HCT116 (cell line): Measurements from ENCODE around the gene TEPSIN. TPM values are rescaled to one million over a fixed set of nuclear protein-coding genes. Genes with fewer than 3 reads are reported as not detected.

Source experiments
- ATAC-seq: fragments of 200-7000 bp; cut with Tn5 transposase; 2 replicates; pipeline ENCODE4 v1.9.1; 2020; ENCODE audit warnings: mild to moderate bottlenecking, moderate library complexity
- BruUV-seq: library from RNA; stranded (reverse); fragments of 400-500 nt; replicated peaks from 2 replicates; lab custom pipeline; 2021; lab: Mats Ljungman, UMichigan
- CTCF ChIA-PET: fragments of 300-600 bp; sonication (Branson Sonifier 250); formaldehyde crosslinking; loops from one replicate; lab custom pipeline; 2021; ENCODE audit warnings: antibody characterized with exemption; lab: Charles Lee
- POLR2A ChIA-PET: fragments of 300-600, 350-600 bp; sonication (Branson Sonifier 250); formaldehyde crosslinking; loops from one replicate; lab custom pipeline; 2021; ENCODE audit warnings: antibody characterized with exemption; lab: Charles Lee
- RAD21 ChIA-PET, 2 experiments: fragments of 300-600 bp; sonication (Branson Sonifier 250); formaldehyde crosslinking; loops; one replicate each; lab custom pipeline; 2023; ENCODE audit warnings: low total read pairs in 2 of 2; ENCODE audit not compliant: uncharacterized antibody in 2 of 2, unreplicated experiment in 2 of 2, low non-redundant PET in 1 of 2; lab: Charles Lee
- DNase-seq: peaks from one replicate; pipeline ENCODE4 v3.0.0-alpha.2; 2010; ENCODE audit warnings: low read depth, low spot score
- H2AFZ ChIP-seq: fragments of 200-600 bp; shearing (Covaris generic), sonication (generic); 2 replicates; pipeline ENCODE4 v1.6.1; 2017; ENCODE audit warnings: low read depth, mixed run types, mixed read lengths, antibody characterized with exemption, low read length; ENCODE audit not compliant: poor library complexity, severe bottlenecking
- H3K27ac ChIP-seq: 2 replicates; pipeline ENCODE4 v1.5.1; 2012; ENCODE audit warnings: low read depth, low read length
- H3K27me3 ChIP-seq: fragments of 200-600 bp; sonication (generic); 2 replicates; pipeline ENCODE4 v1.6.1; 2016; ENCODE audit warnings: mixed run types, low read length, mixed read lengths; ENCODE audit not compliant: insufficient read depth
- H3K36me3 ChIP-seq, 2 experiments: fragments of 200-500 bp in 1 of 2; fragments of 200-600 bp in 1 of 2; sonication (Bioruptor generic) in 1 of 2; sonication (generic) in 1 of 2; 2 replicates each; pipeline versions ENCODE4 v1.5.1 to v1.6.1; 2014 to 2016; ENCODE audit warnings: low read length in 2 of 2, inconsistent platforms in 1 of 2, mixed read lengths in 1 of 2, mixed run types in 1 of 2; ENCODE audit not compliant: insufficient read depth in 2 of 2, control insufficient read depth in 1 of 2
- H3K4me1 ChIP-seq, 2 experiments: fragments of 200-600 bp in 1 of 2; sonication (generic) in 1 of 2; 2 replicates each; pipeline versions ENCODE4 v1.5.1 to v1.6.1; 2012 to 2017; ENCODE audit warnings: low read length in 2 of 2, inconsistent platforms in 1 of 2, mild to moderate bottlenecking in 1 of 2, mixed read lengths in 1 of 2, mixed run types in 1 of 2, moderate library complexity in 1 of 2; ENCODE audit not compliant: insufficient read depth in 2 of 2, control insufficient read depth in 1 of 2
- H3K4me2 ChIP-seq: fragments of 200-600 bp; sonication (generic); 2 replicates; pipeline ENCODE4 v1.6.1; 2017; ENCODE audit warnings: mixed run types, low read length, mixed read lengths
- H3K4me3 ChIP-seq, 2 experiments: fragments of 200-600 bp in 1 of 2; sonication (generic) in 1 of 2; replicated peaks in 1 of 2; 2 replicates each; pipeline ENCODE4 v1.5.1; 2011 to 2016; ENCODE audit warnings: low read length in 2 of 2, control low read depth in 1 of 2, low read depth in 1 of 2, mild to moderate bottlenecking in 1 of 2, mixed read lengths in 1 of 2, mixed run types in 1 of 2
- H3K79me2 ChIP-seq: fragments of 200-600 bp; sonication (generic); 2 replicates; pipeline ENCODE4 v1.6.1; 2017; ENCODE audit warnings: mild to moderate bottlenecking, mixed run types, low read length, moderate library complexity, mixed read lengths; ENCODE audit not compliant: insufficient read depth
- H3K9ac ChIP-seq: fragments of 200-600 bp; sonication (generic); 2 replicates; pipeline ENCODE4 v1.6.1; 2016; ENCODE audit warnings: low read length, mixed read lengths
- H3K9me2 ChIP-seq: fragments of 200-600 bp; sonication (generic), shearing (Covaris generic); 2 replicates; pipeline ENCODE4 v1.6.1; 2017; ENCODE audit warnings: mixed run types, mild to moderate bottlenecking, moderate library complexity; ENCODE audit not compliant: insufficient read depth
- H3K9me3 ChIP-seq, 2 experiments: fragments of 200-500 bp in 1 of 2; fragments of 200-600 bp in 1 of 2; sonication (Bioruptor generic) in 1 of 2; sonication (generic) in 1 of 2; 2 replicates each; pipeline ENCODE4 v1.6.1; 2014 to 2017; ENCODE audit warnings: low read length in 2 of 2, mixed read lengths in 2 of 2, inconsistent platforms in 1 of 2, low read depth in 1 of 2, mild to moderate bottlenecking in 1 of 2, mixed run types in 1 of 2, moderate library complexity in 1 of 2; ENCODE audit not compliant: control insufficient read depth in 1 of 2, insufficient read depth in 1 of 2
- H4K20me1 ChIP-seq: fragments of 200-600 bp; sonication (generic), shearing (Covaris generic); 2 replicates; pipeline ENCODE4 v1.6.1; 2017; ENCODE audit warnings: mixed run types, mild to moderate bottlenecking, moderate library complexity; ENCODE audit not compliant: insufficient read depth
- CEBPB ChIP-seq: IDR thresholded peaks from 2 replicates; pipeline ENCODE4 v1.6.1; 2012; ENCODE audit warnings: low read depth
- EZH2 ChIP-seq: fragments of 200-600 bp; sonication (generic); IDR thresholded peaks from 2 replicates; pipeline ENCODE4 v1.6.1; 2017; ENCODE audit warnings: antibody characterized with exemption, mixed run types
- EZH2phosphoT487 ChIP-seq: fragments of 200-600 bp; IDR thresholded peaks from 2 replicates; pipeline ENCODE4 v1.6.1; 2018; ENCODE audit warnings: antibody characterized with exemption, borderline replicate concordance
- JUND ChIP-seq: IDR thresholded peaks from 2 replicates; pipeline ENCODE4 v1.6.1; 2012
- POLR2A ChIP-seq: IDR thresholded peaks from 2 replicates; pipeline ENCODE4 v1.7.0; 2011; ENCODE audit warnings: borderline replicate concordance; ENCODE audit not compliant: insufficient read depth, insufficient read length; ENCODE audit errors: extremely low read depth
- POLR2AphosphoS5 ChIP-seq: IDR thresholded peaks from 2 replicates; pipeline ENCODE4 v1.6.1; 2011; ENCODE audit warnings: mild to moderate bottlenecking, low read depth, low read length, moderate library complexity
- RAD21 ChIP-seq: IDR thresholded peaks from 2 replicates; pipeline ENCODE4 v1.6.1; 2012; ENCODE audit warnings: low read depth, mild to moderate bottlenecking
- SIN3A ChIP-seq: IDR thresholded peaks from 2 replicates; pipeline ENCODE4 v1.6.1; 2012; ENCODE audit warnings: low read depth
- TCF7L2 ChIP-seq: IDR thresholded peaks from 2 replicates; pipeline ENCODE4 v1.7.0; 2011; ENCODE audit warnings: borderline replicate concordance, inconsistent platforms; ENCODE audit not compliant: insufficient read depth, insufficient read length; ENCODE audit errors: extremely low read depth
- intact Hi-C: fragments of 100-400 bp; cut with micrococcal nuclease; formaldehyde crosslinking; loops from 2 replicates; pipeline ENCODE4 v1.10.0; 2022
- total RNA-seq: library from RNA; stranded (reverse); gene quantifications from one replicate; pipeline ENCODE4 v1.2.1, GENCODE V29; 2021; ENCODE audit not compliant: unreplicated experiment
- TF ChIP-seq, protein P1 (sequence below): IDR thresholded peaks from 2 replicates; pipeline ENCODE4 v1.6.1; 2012
- TF ChIP-seq, protein P2 (sequence below): IDR thresholded peaks from 2 replicates; pipeline ENCODE4 v1.6.1; 2012; ENCODE audit warnings: low read depth
- TF ChIP-seq, protein P3 (sequence below): IDR thresholded peaks from 2 replicates; pipeline ENCODE4 v1.6.1; 2012

Gene TEPSIN
- total RNA-seq, 1 experiment from 2014 or later = 50.6 TPM

DNA sequence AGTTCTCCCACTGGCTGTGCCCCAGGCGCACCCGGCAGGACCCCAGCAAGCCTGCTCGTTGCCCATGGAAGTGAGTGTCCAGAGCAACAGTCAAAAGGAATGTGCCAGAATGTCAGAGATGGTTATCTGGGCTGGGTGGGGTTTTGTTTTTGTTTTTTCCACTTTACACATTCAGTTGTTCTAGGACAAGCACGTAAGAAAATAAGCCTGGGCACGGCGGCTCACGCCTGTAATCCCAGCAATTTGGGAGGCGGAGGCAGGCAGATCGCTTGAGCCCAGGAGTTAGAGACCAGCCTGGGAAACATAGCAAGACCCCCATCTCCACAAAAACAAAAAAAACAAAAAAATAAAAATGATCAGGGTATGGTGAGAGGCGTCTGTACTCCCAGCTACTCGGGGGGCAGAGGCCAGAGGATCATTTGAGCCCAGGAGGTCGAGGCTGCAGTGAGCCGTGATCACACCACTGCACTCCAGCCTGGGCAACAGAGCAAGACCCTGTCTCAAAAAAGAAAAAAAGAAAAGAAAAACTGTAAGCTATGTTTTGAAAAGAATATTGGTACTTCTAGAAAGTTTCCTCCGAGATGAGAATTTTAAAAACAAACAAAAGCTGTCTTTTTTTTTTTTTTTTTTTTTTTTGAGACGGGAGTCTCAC is 8.6 kb upstream of the TEPSIN start:
- intact Hi-C loops = no loop called here
- POLR2A ChIA-PET = interaction anchor here (1.0 kb wide), 1 partner anchor 9 kb away, joined by 3 read pairs; the partner anchor contains the start of genes NDUFAF8 and TEPSIN
- Histone ChIP-seq H3K9me2 (no peaks in the 10 kb centered on the region), H3K4me1 (no peaks in the 10 kb centered on the region), H3K27ac (no peak overlapping the region), H4K20me1 (no peaks in the 10 kb centered on the region), H3K27me3 (no peaks in the 10 kb centered on the region), H3K4me3 (no peak overlapping the region), H3K79me2 (0 out of 2 replicates have a peak, but pooled peaks cover 2% of the 10 kb centered on the region), H3K4me2 (no peak overlapping the region), H2AFZ (no peak overlapping the region), H3K9me3 (peaks cover 0 to 12% of the 10 kb centered on the region in 2 experiments; a peak in 1 of 4 replicates), H3K36me3 (peaks cover 20 to 30% of the 10 kb centered on the region in 2 experiments; a peak in 3 of 4 replicates), H3K9ac (no peak overlapping the region)
- BruUV-seq = no TSS peak
- ATAC-seq (no peak), DNase-seq (no peak)
- no peak for TF ChIP-seq POLR2A
- TF ChIP-seq EZH2 = no peak
- no peak for TF ChIP-seq POLR2AphosphoS5
- TF ChIP-seq CEBPB = no peak
- TF ChIP-seq SIN3A = no peak
- CTCF ChIA-PET = interaction anchor here (0.7 to 1.4 kb wide), 2 partner anchors 105 to 225 kb away, joined by 3 read pairs; no protein-coding TSS in a partner anchor
- RAD21 ChIA-PET = no interaction called here

DNA sequence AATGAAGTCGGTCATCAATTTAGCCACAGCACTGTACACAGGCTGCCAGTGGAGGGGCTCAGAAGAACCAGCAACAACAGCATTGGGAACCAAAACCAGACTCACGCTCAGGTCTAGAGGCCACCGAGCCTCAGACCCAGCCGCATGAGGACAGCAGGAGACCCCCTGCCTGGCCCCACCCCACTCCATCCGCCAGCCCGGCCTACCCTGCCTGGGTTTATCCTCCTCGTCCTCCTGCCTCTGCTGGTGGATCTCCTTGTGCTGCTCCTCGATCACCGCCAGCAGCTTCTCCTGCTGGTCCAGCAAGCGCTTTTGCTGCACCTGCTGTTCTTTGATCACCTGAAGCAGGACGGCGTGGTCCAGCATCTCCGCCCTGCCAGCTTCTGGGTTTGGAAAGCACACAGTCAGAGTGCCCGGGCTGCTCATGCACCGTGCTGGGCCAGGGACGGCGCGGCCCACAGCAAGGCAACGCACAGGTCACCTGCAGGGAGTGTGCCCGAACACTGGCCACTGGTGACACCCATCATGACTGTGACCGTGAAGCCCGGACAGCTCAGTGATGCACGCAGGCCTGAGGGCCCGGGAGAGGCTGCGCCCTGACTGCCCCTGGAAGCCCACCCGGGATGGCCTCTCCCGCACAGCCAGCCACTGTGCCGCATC is 8.0 kb upstream of the TEPSIN start:
- Histone ChIP-seq H4K20me1 (no peaks in the 10 kb centered on the region), H2AFZ (no peak overlapping the region), H3K79me2 (peaks cover 8% of the 10 kb centered on the region; the same call in 1 of the 2 replicates), H3K4me2 (no peak overlapping the region), H3K36me3 (peaks cover 14 to 26% of the 10 kb centered on the region in 2 experiments; a peak in 3 of 4 replicates), H3K9me2 (no peaks in the 10 kb centered on the region), H3K9me3 (peaks cover 0 to 12% of the 10 kb centered on the region in 2 experiments; a peak in 1 of 4 replicates), H3K27ac (no peak overlapping the region; the same call in 1 of the 2 replicates)
- no peak for DNase-seq
- ChIA-PET POLR2A (no interaction called here), RAD21 (no interaction called here)
- TSS peak; percentile 33 for BruUV-seq
- ATAC-seq = no peak
- TF ChIP-seq RAD21 = no peak
- TF ChIP-seq, protein P1, sequence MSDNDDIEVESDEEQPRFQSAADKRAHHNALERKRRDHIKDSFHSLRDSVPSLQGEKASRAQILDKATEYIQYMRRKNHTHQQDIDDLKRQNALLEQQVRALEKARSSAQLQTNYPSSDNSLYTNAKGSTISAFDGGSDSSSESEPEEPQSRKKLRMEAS = no peak
- TF ChIP-seq JUND = no peak
- TF ChIP-seq, protein P2, sequence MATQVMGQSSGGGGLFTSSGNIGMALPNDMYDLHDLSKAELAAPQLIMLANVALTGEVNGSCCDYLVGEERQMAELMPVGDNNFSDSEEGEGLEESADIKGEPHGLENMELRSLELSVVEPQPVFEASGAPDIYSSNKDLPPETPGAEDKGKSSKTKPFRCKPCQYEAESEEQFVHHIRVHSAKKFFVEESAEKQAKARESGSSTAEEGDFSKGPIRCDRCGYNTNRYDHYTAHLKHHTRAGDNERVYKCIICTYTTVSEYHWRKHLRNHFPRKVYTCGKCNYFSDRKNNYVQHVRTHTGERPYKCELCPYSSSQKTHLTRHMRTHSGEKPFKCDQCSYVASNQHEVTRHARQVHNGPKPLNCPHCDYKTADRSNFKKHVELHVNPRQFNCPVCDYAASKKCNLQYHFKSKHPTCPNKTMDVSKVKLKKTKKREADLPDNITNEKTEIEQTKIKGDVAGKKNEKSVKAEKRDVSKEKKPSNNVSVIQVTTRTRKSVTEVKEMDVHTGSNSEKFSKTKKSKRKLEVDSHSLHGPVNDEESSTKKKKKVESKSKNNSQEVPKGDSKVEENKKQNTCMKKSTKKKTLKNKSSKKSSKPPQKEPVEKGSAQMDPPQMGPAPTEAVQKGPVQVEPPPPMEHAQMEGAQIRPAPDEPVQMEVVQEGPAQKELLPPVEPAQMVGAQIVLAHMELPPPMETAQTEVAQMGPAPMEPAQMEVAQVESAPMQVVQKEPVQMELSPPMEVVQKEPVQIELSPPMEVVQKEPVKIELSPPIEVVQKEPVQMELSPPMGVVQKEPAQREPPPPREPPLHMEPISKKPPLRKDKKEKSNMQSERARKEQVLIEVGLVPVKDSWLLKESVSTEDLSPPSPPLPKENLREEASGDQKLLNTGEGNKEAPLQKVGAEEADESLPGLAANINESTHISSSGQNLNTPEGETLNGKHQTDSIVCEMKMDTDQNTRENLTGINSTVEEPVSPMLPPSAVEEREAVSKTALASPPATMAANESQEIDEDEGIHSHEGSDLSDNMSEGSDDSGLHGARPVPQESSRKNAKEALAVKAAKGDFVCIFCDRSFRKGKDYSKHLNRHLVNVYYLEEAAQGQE = no peak
- no peak for TF ChIP-seq EZH2phosphoT487
- no peak for TF ChIP-seq TCF7L2
- TF ChIP-seq, protein P3, sequence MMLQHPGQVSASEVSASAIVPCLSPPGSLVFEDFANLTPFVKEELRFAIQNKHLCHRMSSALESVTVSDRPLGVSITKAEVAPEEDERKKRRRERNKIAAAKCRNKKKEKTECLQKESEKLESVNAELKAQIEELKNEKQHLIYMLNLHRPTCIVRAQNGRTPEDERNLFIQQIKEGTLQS = no peak
- TF ChIP-seq POLR2AphosphoS5 = no peak
- no peak for TF ChIP-seq SIN3A
- TF ChIP-seq, all 23 proteins: peak for 0
- CTCF ChIA-PET = interaction anchor here (1.4 kb wide), 1 partner anchor 225 kb away, joined by 3 read pairs; no protein-coding TSS in a partner anchor
- Histone ChIP-seq H3K9ac (no peak overlapping the region), H3K27me3 (no peaks in the 10 kb centered on the region), H3K4me3 (no peak overlapping the region), H3K4me1 (peaks cover 0 to 5% of the 10 kb centered on the region in 2 experiments; a peak in 1 of 4 replicates)
- intact Hi-C loops = no loop called here
